HG03103 (cell line): ENCODE measurements around the gene GAS5.

ENCODE experiments used
- ATAC-seq: cut with Tn5 transposase; IDR thresholded peaks from one replicate; pipeline ENCODE4 v1.9.1; 2021; ENCODE audit warnings: low read depth; ENCODE audit not compliant: unreplicated experiment

Gene GAS5

GRCh38 chr1:173832748-173833147, 35.0 kb downstream of the GAS5 start:
- no peak for ATAC-seq

- no peak for ATAC-seq
Observed at GRCh38 chr1:173827611-173828010, 40.2 kb downstream of the GAS5 start.

- peak; percentile 72 for ATAC-seq
Observed at GRCh38 chr1:173824315-173825081, 43.3 kb downstream of the GAS5 start, which contains the start of the genes CENPL and DARS2. Gene CENPL, minus strand, starts transcription at chr1:173824883. Its CDS starts 13,584 bp downstream, at chr1:173811299. Gene DARS2, plus strand, starts transcription at chr1:173824673. Its CDS starts 557 bp downstream, at chr1:173825230.

GRCh38 chr1:173823781-173824314, 43.9 kb downstream of the GAS5 start:
- ATAC-seq = peak; percentile 29

GRCh38 chr1:173821680-173822079, 46.1 kb downstream of the GAS5 start:
- no peak for ATAC-seq

- ATAC-seq = no peak
Observed at GRCh38 chr1:173818459-173818858, 49.3 kb downstream of the GAS5 start.
